GM12872 (cell line): Measurements from ENCODE around the gene SPTSSB.

Source experiments
- CTCF ChIP-seq: IDR thresholded peaks from 3 replicates; pipeline ENCODE4 v1.5.1; 2011; ENCODE audit warnings: low read depth, mild to moderate bottlenecking, low read length, moderate library complexity; ENCODE audit not compliant: insufficient read depth

The SPTSSB gene

GRCh38 chr3:161348796-161349400, 22.4 kb downstream of the SPTSSB start:
- TF ChIP-seq CTCF, result no peak

- TF ChIP-seq CTCF, result no peak
Measured at GRCh38 chr3:161347726-161348125, 23.6 kb downstream of the SPTSSB start.

- TF ChIP-seq CTCF, result no peak
Measured at GRCh38 chr3:161345023-161345422, 26.3 kb downstream of the SPTSSB start.

GRCh38 chr3:161343986-161344385, 27.3 kb downstream of the SPTSSB start:
- no peak for TF ChIP-seq CTCF

GRCh38 chr3:161343540-161343939, 27.8 kb downstream of the SPTSSB start:
- no peak for TF ChIP-seq CTCF

- TF ChIP-seq CTCF, result no peak
Measured at GRCh38 chr3:161342629-161343028, 28.7 kb downstream of the SPTSSB start.

- no peak for TF ChIP-seq CTCF
Measured at GRCh38 chr3:161339517-161340500, 31.5 kb downstream of the SPTSSB start.
